DOHH2 (cell line): ENCODE results near the gene NPIPA5.
"Not testable (repeated sequence)": the region's sequence is repeated elsewhere in the genome, so short reads cannot be mapped to it uniquely, and the experiment has no call there.

Source experiments
- H3F3A ChIP-seq: fragments of 200-600 bp; sonication (generic), shearing (Covaris generic); 2 replicates; pipeline ENCODE4 v1.6.0; 2016; ENCODE audit warnings: antibody characterized with exemption, mild to moderate bottlenecking; ENCODE audit not compliant: control insufficient read depth, insufficient read depth
- H3K27ac ChIP-seq: fragments of 200-600 bp; sonication (generic); 2 replicates; pipeline ENCODE4 v1.5.1; 2014; ENCODE audit warnings: low read depth, mild to moderate bottlenecking, low read length, moderate library complexity
- H3K27me3 ChIP-seq: fragments of 200-600 bp; sonication (generic); 2 replicates; pipeline ENCODE4 v1.6.1; 2014; ENCODE audit warnings: mild to moderate bottlenecking, low read length, mixed read lengths; ENCODE audit not compliant: control insufficient read depth
- H3K36me3 ChIP-seq: fragments of 200-600 bp; sonication (generic); 2 replicates; pipeline ENCODE4 v1.6.1; 2014; ENCODE audit warnings: mild to moderate bottlenecking, low read length, moderate library complexity, mixed read lengths; ENCODE audit not compliant: control insufficient read depth
- H3K4me1 ChIP-seq: fragments of 200-600 bp; sonication (generic); 2 replicates; pipeline ENCODE4 v1.6.1; 2014; ENCODE audit warnings: mild to moderate bottlenecking, low read length, mixed read lengths; ENCODE audit not compliant: control insufficient read depth
- H3K4me2 ChIP-seq: fragments of 200-600 bp; sonication (generic); 2 replicates; pipeline ENCODE4 v1.6.0; 2014; ENCODE audit warnings: mild to moderate bottlenecking, low read length, moderate library complexity
- H3K4me3 ChIP-seq: fragments of 200-600 bp; sonication (generic); 2 replicates; pipeline ENCODE4 v1.5.1; 2014; ENCODE audit warnings: mild to moderate bottlenecking, low read length, mixed read lengths
- H3K79me2 ChIP-seq: fragments of 200-600 bp; sonication (generic); 2 replicates; pipeline ENCODE4 v1.6.1; 2014; ENCODE audit warnings: mild to moderate bottlenecking, low read length, mixed read lengths; ENCODE audit not compliant: control insufficient read depth
- H3K9me2 ChIP-seq: fragments of 200-600 bp; sonication (generic); replicated peaks from 2 replicates; pipeline ENCODE4 v1.6.1; 2014; ENCODE audit warnings: mild to moderate bottlenecking, low read length, mixed read lengths; ENCODE audit not compliant: control insufficient read depth
- H3K9me3 ChIP-seq: fragments of 200-600 bp; sonication (generic); 2 replicates; pipeline ENCODE4 v1.6.1; 2014; ENCODE audit warnings: antibody characterized with exemption, low read length, mixed read lengths; ENCODE audit not compliant: control insufficient read depth, insufficient read depth
- H4K20me1 ChIP-seq: fragments of 200-600 bp; sonication (generic); 2 replicates; pipeline ENCODE4 v1.6.0; 2014; ENCODE audit warnings: low read depth, mild to moderate bottlenecking, antibody characterized with exemption, low read length, moderate library complexity; ENCODE audit not compliant: control insufficient read depth, insufficient read depth
- CTCF ChIP-seq: fragments of 200-600 bp; sonication (generic); IDR thresholded peaks from one replicate; pipeline ENCODE4 v1.5.1; 2014; ENCODE audit warnings: antibody characterized with exemption, mild to moderate bottlenecking, low read depth, low read length; ENCODE audit not compliant: poor library complexity, severe bottlenecking
- EZH2phosphoT487 ChIP-seq: fragments of 200-600 bp; sonication (generic); IDR thresholded peaks from 2 replicates; pipeline ENCODE4 v1.6.1; 2017; ENCODE audit warnings: borderline replicate concordance, mild to moderate bottlenecking, antibody characterized with exemption, low read length, moderate library complexity, mixed read lengths

NPIPA5 gene

GRCh38 chr16:15378194-15378593 lies at the start of gene NPIPA5:
Gene NPIPA5, minus strand, starts transcription at chr16:15378294. Its CDS starts 0 bp downstream, at chr16:15378294.
- not testable (repeated sequence) for H3K27ac ChIP-seq, H4K20me1 ChIP-seq, H3K79me2 ChIP-seq, H3F3A ChIP-seq, H3K4me2 ChIP-seq, H3K9me3 ChIP-seq, H3K9me2 ChIP-seq, H3K4me1 ChIP-seq, H3K27me3 ChIP-seq, H3K4me3 ChIP-seq, H3K36me3 ChIP-seq

GRCh38 chr16:15427648-15428239 lies 49.6 kb upstream of the NPIPA5 start:
- no peaks in the 10 kb centered on the region for H3K36me3 ChIP-seq
- no peaks in the 10 kb centered on the region for H3K9me2 ChIP-seq
- no peak overlapping the region for H3K27ac ChIP-seq
- H3K27me3 ChIP-seq: peaks cover 3% of the 10 kb centered on the region; the same call in 1 of the 2 replicates
- H3K79me2 ChIP-seq: no peaks in the 10 kb centered on the region
- no peak overlapping the region for H3K4me2 ChIP-seq
- no peak overlapping the region for H3K4me3 ChIP-seq
- H3K9me3 ChIP-seq: no peaks in the 10 kb centered on the region
- H4K20me1 ChIP-seq: no peaks in the 10 kb centered on the region
- TF ChIP-seq CTCF (peak; percentile 62), EZH2phosphoT487 (no peak)
- H3K4me1 ChIP-seq: no peaks in the 10 kb centered on the region
- H3F3A ChIP-seq: no peaks in the 10 kb centered on the region

- H3K27me3 ChIP-seq: peaks cover 3% of the 10 kb centered on the region; the same call in 1 of the 2 replicates
Measured at GRCh38 chr16:15426796-15427195, 48.7 kb upstream of the NPIPA5 start.

More at GRCh38 chr16:15426796-15427195, 48.7 kb upstream of the NPIPA5 start:
- Histone ChIP-seq H3K27ac (no peak overlapping the region), H3K36me3 (no peaks in the 10 kb centered on the region), H3K9me3 (no peaks in the 10 kb centered on the region), H3K9me2 (no peaks in the 10 kb centered on the region), H4K20me1 (no peaks in the 10 kb centered on the region), H3K4me3 (no peak overlapping the region), H3K79me2 (no peaks in the 10 kb centered on the region), H3F3A (no peaks in the 10 kb centered on the region), H3K4me1 (no peaks in the 10 kb centered on the region), H3K4me2 (no peak overlapping the region)
- TF ChIP-seq EZH2phosphoT487: no peak
- no peak for TF ChIP-seq CTCF
